COLO668 (cell line): ENCODE results near the gene UNC45B.
"Not testable (repeated sequence)": the region's sequence is repeated elsewhere in the genome, so short reads cannot be mapped to it uniquely, and the experiment has no call there.

ENCODE experiments used
- DNase-seq: peaks from one replicate; lab custom pipeline; 2025; ENCODE audit not compliant: unreplicated experiment; lab: John Stamatoyannopoulos, UW

The UNC45B gene

DNA sequence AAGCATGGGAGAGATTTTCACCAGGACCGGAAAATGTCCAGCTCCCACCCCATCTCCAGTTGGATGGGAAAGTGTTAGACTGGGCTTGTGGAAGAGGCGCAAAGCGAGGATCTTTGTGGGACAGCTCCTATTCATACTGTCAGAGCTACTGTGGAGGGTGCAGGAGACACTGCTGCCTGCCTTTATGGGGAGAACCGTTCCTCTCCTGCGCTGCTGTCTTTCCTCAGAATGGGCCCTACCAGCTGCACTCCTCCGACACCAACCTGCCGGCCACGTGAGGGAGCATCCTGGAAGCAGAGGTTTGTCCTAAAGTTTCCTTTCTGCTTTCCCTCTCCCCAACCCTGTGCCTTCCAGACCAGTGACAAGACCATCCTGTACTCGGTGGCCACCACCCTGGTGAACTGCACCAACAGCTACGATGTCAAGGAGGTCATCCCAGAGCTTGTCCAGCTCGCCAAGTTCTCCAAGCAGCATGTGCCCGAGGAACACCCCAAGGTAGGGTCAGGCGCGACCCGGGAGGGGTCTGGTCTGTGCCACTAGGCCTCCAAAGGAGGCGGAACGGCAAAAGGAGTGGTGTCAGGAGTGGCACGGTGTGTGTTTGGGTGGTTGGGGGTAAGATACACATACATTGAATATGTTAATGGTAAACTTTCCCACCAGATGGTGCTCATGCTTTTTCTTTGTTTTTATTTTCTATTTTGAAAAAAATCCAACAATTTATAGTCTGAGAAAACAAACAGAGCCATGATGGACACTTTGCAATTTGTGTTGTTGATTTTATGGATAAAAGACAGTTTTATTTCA is 23.6 kb downstream of the UNC45B start:
- DNase-seq, result no peak

DNA sequence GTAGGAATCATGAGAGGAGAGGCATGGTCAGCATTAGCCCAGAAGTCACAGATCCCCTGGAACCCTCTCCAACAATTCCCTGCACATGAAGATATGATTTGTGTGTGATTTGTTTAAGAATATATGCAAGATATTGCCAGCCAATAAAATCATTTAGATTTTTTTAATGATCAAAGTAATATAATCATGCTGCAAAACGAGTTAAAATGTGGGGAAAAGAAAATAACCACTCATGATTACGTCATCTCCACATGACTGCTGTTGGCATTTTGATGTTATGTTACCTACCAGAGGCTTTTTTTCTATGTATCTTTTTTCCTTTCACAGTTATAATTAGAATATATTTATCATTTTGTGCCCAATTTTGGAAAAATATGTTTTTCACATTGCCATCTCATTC is 24.2 kb downstream of the UNC45B start:
- DNase-seq, result no peak

DNA sequence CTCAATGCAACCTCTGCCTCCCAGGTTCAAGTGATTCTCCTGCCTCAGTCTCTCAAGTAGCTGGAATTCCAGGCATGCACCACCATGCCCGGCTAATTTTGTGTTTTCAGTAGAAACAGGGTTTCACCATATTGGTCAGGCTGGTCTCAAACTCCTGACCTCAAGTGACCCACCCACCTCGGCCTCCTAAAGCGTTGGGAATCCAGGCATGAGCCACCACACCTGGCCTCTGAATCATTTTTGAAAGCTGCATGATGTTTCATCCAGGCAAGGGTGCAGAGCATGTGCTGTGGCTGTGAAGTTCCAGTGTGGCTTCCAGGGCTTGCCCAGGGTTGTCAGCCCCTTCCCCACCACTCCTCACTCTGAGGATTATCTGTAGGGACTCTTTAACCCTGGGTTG is 24.7 kb downstream of the UNC45B start:
- not testable (repeated sequence) for DNase-seq

DNA sequence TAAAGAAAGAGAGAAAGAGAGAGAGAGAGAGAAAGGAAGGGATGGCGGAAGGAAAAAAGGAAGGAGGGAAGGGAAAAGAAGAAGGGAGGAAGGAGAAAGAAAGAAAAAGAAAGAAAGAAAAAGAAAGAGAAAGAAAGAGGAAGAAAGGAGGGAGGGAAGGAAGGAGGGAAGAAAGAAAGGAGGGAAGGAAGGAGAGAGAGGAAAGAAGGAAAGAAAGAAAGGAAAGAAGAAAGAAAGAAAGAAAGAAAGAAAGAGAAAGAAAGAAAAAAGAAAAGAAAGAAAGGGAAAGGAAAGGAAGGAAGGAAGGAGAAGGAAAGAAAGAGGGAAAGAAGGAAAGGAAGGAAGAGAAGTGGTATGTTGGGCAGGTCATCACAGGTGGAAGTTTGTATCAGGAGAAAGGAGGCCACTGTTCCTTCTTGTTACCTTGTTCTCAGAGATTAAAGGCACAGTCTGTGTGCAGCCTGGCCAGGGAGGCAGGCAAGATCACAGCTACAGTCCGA is 27.3 kb downstream of the UNC45B start:
- DNase-seq, result no peak

DNA sequence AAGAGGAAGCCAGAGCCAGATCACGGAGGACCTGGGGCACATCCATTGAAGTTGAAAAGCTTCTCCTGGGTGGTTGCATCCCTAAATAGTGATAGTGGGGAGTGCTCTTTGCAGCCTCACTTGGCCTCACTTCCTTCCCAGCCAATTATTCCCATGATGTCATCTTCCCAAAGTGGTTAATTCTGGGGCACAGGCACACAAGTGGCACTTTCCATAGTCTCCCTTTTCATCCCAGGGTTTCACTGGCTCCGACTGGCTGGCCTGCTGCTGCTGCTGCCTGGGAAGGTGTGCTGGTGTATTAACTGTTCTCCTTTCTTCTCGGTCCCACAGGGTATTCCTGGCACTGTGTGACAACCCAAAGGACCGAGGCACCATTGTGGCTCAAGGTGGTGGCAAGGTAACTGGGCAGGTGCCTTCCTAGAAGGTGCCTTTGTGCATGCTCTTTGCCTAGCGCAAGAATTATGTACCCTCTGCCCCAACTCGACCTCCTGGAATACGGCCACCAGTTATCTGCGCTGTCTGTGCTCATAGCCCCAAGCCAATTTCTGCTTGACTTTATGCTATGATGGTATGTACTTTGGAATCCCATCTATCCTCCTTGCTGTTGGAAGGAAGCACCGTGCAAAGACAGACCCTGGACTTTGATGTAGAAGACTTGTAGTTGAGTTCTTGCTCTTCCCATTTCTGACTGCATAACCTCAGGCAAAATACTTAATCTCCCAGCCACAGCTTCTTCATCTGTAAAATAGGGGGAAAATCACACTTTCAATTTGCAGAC is 28.2 kb downstream of the UNC45B start:
- no peak for DNase-seq

DNA sequence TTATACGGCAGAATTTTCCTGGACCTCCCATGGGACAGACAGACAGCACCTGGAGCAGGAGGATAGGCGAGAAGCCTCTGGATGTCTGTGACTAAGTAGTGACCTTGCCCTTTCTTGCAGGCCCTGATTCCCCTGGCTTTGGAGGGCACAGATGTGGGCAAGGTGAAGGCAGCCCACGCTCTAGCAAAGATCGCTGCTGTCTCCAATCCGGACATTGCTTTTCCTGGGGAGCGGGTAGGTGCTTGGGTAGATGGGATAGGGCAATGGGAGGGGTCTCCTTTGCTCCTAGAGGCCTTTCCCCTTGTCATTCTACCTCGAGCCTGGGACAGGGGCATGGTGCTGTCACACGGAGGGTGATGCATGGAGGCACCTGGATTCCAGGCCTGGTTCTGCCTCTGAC is 29.3 kb downstream of the UNC45B start:
- DNase-seq, result no peak

DNA sequence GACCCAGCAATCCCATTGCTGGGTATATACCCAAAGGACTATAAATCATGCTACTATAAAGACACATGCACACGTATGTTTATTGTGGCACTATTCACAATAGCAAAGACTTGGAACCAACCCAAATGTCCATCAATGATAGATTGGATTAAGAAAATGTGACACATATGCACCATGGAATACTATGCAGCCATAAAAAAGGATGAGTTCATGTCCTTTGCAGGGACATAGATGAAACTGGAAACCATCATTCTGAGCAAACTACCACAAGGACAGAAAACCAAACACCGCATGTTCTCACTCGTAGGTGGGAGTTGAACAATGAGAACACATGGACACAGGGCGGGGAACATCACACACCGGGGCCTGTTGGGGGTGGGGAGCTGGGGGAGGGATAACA is 31.8 kb downstream of the UNC45B start:
- not testable (repeated sequence) for DNase-seq

DNA sequence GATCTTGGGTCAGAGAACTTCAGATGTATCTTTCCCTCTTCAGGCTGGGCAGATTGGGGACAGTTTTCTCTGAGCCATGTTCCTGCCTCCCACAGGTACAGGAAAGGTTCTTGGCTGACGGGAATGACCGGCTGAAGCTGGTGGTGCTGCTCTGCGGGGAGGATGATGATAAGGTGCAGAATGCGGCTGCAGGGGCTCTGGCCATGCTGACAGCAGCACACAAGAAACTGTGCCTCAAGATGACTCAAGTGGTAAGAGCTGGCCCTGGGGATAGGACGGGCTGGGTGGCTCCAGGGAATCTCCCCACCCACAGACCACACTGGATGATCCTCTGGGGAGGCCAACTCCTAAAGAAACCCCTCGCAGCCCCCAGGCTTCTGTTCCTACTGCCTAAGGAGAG is 35.7 kb downstream of the UNC45B start:
- no peak for DNase-seq

DNA sequence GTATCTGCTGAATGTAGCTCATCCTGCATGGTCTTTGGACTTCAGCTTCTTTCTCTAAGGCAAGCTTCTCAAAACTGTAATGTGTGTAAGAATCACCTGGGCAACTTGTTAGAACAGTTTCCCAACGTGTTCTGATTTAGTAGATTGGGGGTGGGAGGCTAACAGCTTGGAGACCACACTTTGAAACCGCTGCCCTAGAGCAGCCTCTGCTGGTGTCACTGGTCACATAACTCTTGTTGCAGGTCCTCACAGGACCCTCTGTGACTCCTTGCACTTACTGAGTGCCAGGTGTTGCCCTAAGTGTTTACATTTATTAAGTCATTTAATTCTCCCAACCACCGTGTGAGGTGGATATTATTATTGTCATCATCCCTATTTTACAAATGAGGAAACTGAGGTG is 36.7 kb downstream of the UNC45B start:
- no peak for DNase-seq

DNA sequence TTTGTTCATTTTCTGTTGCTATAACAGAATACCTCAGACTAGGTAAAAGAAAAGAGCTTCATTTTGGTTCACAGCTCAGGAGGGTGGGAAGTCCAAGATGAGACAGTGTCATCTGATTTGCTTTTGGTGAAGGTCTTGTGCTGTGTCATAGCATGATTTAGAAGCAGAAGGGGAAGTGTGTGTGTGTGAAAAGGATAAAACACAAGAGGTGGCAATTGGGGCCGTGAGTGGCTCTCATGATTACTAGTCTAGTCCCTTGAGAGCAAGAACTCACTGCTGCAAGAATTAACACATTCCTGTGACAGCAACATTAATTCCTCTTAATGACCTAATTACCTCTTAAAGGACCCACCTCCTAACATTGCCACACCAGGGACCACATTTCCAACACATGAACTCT is 38.2 kb downstream of the UNC45B start:
- no peak for DNase-seq

DNA sequence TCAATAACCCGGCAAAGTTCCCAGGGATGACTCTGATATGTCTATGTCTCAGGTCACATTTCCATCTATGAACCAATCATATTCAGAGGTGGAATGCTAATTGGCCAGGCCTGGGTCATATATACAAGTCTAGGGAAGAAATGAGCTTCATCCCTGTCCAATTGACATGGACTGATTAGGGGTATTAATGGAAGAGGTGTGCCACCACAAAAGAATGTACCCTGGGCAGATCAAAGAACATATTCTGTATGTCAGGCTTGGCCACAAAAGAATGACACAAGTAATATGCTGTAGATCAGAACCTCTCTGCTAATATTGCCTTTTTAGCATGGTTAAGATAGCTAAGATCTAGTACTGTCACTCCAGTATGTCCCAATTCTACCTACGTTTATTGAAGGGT is 39.9 kb downstream of the UNC45B start:
- DNase-seq, result no peak

DNA sequence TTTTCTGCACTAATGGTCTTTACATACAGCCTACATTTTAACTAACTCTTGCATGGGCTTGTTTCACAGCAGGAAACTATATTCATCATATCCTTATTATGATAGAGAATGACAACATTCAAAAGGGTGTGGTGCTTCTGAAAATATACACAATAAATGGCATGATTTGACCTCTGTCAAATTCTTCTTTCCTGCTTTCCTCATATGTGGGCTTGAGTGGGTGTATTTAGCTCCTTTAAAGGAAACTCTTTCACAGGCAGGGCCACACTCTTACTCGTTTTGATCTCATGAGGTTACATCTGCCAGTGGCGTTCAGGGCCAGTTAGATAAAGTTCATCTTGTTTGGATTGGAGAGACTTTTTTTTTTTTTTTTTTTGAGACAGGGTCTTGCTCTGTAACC is 40.5 kb downstream of the UNC45B start:
- no peak for DNase-seq

DNA sequence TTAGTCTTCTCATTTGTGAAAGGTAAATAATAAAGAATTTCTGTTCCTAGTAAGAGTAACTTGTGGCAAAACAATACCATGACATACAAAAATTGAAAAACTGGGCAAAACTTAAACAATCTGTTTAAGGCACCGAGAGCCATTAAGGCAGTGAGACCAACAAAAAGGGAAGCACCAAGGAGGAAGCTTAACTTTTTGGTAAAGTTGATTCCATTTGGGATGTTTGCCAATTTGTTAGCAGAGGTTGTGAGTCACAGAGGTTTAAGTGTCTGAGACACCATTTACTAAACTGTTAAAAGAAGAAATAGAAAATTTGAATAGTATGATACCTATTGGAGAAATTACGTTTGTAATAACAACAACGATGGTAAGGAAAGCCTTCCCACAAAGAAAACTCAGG is 41.7 kb downstream of the UNC45B start:
- no peak for DNase-seq

DNA sequence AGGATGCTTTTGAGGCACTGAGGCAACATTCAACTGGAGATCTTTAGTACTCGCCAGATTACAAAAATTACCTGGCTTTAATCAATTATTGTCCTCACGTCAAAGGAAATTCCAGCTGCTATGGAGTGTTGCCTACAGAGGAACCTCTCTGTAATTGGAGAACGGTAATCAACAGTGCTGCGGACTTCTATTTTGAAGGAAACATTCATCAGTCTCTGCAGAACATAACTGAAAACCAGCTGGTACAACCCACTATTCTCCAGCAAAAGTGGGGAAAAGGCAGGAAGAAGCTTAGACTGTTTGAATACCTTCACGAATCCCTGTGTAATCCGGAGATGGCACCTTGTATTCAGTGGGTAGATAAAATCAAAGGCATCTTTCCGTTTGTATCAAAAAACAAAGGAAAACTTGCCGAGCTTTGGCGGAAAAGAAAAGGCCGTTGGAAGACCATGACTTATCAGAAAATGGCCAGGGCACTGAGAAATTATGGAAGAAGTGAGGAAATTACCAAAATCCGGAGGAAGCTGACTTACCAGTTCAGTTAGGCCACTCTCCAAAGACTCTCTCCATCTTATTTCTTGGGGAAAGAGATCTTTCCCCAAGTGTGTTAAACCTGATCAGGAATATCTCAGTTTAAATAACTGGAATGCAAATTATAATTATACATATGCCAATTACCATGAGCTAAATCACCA is 43.5 kb downstream of the UNC45B start:
- DNase-seq, result no peak

DNA sequence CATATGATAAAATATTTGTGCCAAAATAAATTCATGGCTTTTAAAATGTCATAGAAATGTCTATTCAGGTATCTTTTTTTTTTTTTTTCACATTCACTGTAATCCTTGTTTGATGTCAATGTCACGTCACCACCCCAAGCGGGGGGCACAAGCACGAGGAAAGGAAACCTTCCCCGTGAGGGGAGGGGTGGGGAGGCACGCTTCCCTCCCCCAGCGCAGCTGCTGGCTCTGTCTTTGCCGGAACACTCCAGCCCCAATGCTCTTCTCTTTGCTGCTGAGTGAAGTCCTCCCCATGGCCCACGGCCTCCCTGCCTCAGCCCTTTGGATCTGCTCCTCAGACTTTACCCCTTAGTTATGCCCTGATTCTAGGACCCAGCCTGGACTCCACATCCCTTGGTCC is 45.1 kb downstream of the UNC45B start:
- no peak for DNase-seq

DNA sequence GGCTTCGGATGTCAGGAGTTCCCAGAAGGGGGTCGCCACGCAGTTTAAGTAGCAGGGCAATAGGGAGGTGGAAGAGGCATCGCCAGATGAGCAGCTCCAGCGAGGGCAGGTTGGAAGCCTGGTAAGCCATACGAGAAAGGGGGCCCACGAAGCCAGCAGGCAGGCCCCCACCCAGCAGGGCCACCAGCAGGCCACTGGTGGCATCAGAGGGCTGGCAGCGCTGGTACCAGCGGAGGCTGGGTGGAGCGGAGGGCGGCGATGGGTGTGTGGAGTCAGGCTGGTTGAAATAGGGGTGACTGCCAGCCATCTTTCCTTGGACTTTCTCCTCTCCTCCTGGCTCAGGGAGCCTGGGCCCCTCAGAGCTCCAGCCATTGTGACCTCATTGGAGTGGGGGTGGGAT is 46.4 kb downstream of the UNC45B start, which contains the start of gene SLC35G3:
SLC35G3 (minus strand) TSS at position 393 of the 400 bp plus-strand sequence; CDS start at position 307, 86 bp downstream.
- DNase-seq, result not testable (repeated sequence)

DNA sequence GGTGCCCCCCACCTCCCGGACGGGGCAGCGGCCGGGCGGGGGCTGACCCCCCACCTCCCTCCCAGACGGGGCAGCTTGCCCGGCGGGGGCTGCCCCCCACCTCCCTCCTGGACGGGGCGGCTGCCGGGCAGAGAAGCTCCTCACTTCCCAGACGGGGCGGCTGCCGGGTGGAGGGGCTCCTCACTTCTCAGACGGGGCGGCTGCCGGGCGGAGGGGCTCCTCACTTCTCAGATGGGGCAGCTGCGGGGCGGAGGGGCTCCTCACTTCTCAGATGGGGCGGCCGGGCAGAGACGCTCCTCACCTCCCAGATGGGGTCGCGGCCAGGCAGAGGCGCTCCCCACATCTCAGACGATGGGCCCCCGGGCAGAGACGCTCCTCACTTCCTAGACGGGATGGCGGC is 47.4 kb downstream of the UNC45B start:
- DNase-seq, result not testable (repeated sequence)

DNA sequence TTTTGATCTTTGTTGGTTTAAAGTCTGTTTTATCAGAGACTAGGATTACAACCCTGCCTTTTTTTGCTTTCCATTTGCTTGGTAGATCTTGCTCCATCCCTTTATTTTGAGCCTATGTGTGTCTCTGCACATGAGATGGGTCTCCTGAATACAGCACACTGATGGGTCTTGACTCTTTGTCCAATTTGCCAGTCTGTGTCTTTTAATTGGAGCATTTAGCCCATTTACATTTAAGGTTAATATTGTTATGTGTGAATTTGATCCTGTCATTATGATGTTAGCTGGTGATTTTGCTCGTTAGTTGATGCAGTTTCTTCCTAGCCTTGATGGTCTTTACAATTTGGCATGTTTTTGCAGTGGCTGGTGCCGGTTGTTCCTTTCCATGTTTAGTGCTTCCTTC is 55.0 kb downstream of the UNC45B start:
- not testable (repeated sequence) for DNase-seq

DNA sequence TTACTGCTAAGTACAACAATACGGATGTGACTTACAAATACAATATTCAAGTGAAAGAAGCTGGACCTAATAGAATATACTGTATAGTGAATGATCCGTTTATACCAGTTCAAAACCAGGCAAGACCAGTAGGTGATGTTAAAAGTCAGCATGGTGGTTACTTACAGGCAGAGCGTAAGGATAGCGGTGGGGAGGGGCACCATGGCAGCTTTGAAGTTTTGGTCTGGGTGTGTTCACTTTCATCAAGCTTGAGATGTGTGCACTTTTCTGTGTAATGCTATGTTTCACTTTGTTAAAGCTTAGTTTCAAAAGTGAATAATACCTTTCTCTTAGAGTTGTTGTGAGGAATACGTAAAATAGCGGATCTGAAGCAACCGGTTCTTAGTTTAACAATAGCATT is 63.1 kb downstream of the UNC45B start:
- no peak for DNase-seq

DNA sequence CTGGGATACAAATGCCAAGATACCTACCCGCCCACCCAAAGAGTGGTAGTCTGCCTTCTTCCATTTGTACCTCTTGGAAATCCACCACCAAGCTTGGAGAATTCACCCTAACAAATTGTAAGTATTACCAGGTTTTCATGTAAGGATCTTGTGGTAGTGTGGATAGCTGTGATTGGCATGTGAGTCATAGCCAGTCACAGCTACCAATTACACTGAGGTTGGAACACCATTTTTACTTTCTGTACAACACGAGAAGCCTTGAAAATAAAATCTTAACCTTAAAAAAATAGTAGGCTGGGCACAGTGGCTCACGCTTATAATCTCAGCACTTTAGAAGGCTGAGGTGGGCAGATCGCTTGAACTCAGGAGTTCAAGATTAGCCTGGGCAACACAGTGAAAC is 65.1 kb downstream of the UNC45B start:
- no peak for DNase-seq

DNA sequence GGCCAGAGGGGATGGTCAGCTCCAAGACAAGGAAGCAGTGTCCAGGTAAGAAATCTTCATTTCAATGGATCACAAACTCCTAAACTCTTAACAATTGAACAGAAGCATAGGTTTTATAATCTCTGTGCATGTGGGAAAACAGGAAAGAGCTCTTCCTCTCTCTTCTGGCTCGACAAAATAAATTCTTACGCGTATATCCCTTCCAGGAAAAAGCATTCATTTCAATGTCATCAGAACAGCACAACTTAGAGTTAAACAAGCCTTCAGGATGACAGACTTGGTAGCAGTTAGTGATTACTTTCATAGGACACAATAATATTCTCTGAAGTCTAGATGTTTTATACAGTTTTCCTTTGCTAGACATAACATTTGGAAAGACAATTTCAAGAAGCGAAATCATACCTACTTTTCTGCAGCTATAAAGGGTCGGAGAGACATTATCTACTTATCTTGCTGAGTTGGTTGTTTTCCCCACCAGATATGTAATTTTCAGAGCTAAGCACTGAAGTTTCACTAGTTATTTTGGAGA is 65.9 kb downstream of the UNC45B start:
- no peak for DNase-seq
